GM19025 (cell line): ENCODE data around the gene GRWD1.

ENCODE experiments used
- ATAC-seq: cut with Tn5 transposase; IDR thresholded peaks from one replicate; pipeline ENCODE4 v1.9.1; 2021; ENCODE audit warnings: mild to moderate bottlenecking, low read depth, moderate library complexity; ENCODE audit not compliant: unreplicated experiment

The GRWD1 gene

GRCh38 chr19:48421548-48421947 lies 24.2 kb upstream of the GRWD1 start:
- no peak for ATAC-seq

- no peak for ATAC-seq
Measured at GRCh38 chr19:48424694-48425219, 21.0 kb upstream of the GRWD1 start.

- no peak for ATAC-seq
Measured at GRCh38 chr19:48428670-48429069, 17.1 kb upstream of the GRWD1 start.

- ATAC-seq, result no peak
Measured at GRCh38 chr19:48433337-48433736, 12.4 kb upstream of the GRWD1 start.

GRCh38 chr19:48436586-48436985 lies 9.2 kb upstream of the GRWD1 start:
- no peak for ATAC-seq

GRCh38 chr19:48441360-48442050 lies 4.3 kb upstream of the GRWD1 start:
- no peak for ATAC-seq

GRCh38 chr19:48442116-48443035 lies 3.4 kb upstream of the GRWD1 start:
- no peak for ATAC-seq

- ATAC-seq, result no peak
Measured at GRCh38 chr19:48443256-48443655, 2.5 kb upstream of the GRWD1 start.

GRCh38 chr19:48443731-48444128 lies 2.1 kb upstream of the GRWD1 start:
- no peak for ATAC-seq

- no peak for ATAC-seq
Measured at GRCh38 chr19:48444129-48444935, 1.5 kb upstream of the GRWD1 start.

- ATAC-seq, result no peak
Measured at GRCh38 chr19:48444936-48445200, 915 bp upstream of the GRWD1 start.

- ATAC-seq, result peak; percentile 12
Measured at GRCh38 chr19:48445256-48445605, 552 bp upstream of the GRWD1 start.

GRCh38 chr19:48446579-48446978 lies 796 bp downstream of the GRWD1 start:
- no peak for ATAC-seq

- ATAC-seq, result no peak
Measured at GRCh38 chr19:48448563-48448962, 2.8 kb downstream of the GRWD1 start.

GRCh38 chr19:48450441-48450840 lies 4.7 kb downstream of the GRWD1 start:
- ATAC-seq, result no peak

GRCh38 chr19:48450863-48451262 lies 5.1 kb downstream of the GRWD1 start:
- ATAC-seq, result no peak

- no peak for ATAC-seq
Measured at GRCh38 chr19:48451624-48452023, 5.8 kb downstream of the GRWD1 start.

- ATAC-seq, result no peak
Measured at GRCh38 chr19:48452289-48453190, 6.8 kb downstream of the GRWD1 start.

GRCh38 chr19:48454150-48454730 lies 8.5 kb downstream of the GRWD1 start:
- no peak for ATAC-seq
